Large intestine (tissue), 3 donors: ENCODE results near the gene PSAPL1. TPM values are rescaled to one million over a fixed set of nuclear protein-coding genes. Genes with fewer than 3 reads are reported as not detected.

Experiments
- DNase-seq, 2 donors: peaks; one replicate each; pipeline versions ENCODE4 v3.0.0 to v3.0.0-alpha.2; 2013
- H3K27ac ChIP-seq: one replicate; pipeline ENCODE4 v1.5.1; 2013; ENCODE audit warnings: low read length
- H3K27me3 ChIP-seq: 2 replicates; pipeline ENCODE4 v1.6.1; 2013; ENCODE audit warnings: low read length; ENCODE audit not compliant: control insufficient read depth, insufficient read depth
- H3K36me3 ChIP-seq: 2 replicates; pipeline ENCODE4 v1.6.1; 2013; ENCODE audit warnings: low read length; ENCODE audit not compliant: control insufficient read depth, insufficient read depth
- H3K4me1 ChIP-seq: one replicate; pipeline ENCODE4 v1.6.1; 2013; ENCODE audit warnings: low read length; ENCODE audit not compliant: control insufficient read depth, insufficient read depth
- H3K4me3 ChIP-seq: one replicate; pipeline ENCODE4 v1.5.1; 2013; ENCODE audit warnings: low read length
- H3K9me3 ChIP-seq: one replicate; pipeline ENCODE4 v1.6.1; 2013; ENCODE audit warnings: mild to moderate bottlenecking, low read depth, low read length, moderate library complexity; ENCODE audit not compliant: control insufficient read depth
- WGBS: methylation state at CpG from one replicate; pipeline ENCODE4 v1.1.5; 2013; ENCODE audit warnings: low lambda C conversion rate; ENCODE audit not compliant: insufficient coverage; 5-methylcytosine and 5-hydroxymethylcytosine counted together
- polyA plus RNA-seq: library from polyadenylated mRNA; unstranded; fragments of 120-200 nt; gene quantifications from one replicate; pipeline ENCODE4 v1.2.1, GENCODE V29; 2013

Gene PSAPL1
- polyA plus RNA-seq, 1 donor = 0.49 TPM

DNA sequence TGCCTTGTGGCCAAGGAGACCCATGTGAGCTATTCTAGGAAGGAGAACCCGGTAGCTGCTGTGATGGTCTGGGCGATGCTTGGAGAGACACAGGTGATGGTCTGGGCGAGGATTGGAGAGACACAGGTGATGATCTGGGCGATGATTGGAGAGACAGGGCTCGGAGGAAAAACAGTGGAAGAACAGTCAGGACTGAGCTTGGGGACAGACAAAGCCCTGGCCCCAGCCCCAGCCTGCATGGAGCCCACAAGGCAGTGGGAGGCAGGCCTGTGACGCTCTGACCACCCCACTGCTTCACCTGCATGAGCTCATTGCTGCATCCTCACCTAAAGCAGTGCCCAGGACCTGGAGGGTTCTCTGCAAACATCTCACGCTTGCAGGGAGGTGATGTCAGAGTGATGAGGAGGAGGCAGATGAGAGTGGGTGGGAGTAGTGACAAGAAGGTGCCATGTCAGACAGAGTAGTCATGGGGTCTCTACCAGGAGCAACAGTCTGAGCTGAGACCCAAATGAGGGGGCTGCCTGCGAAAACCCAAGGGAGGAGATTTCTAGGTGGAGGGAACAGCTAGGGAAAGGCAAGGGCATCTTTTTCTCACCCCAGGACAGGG lies 35.9 kb upstream of the PSAPL1 start:
- no CpG with 5 or more reads among the region's 8 CpGs for WGBS

DNA sequence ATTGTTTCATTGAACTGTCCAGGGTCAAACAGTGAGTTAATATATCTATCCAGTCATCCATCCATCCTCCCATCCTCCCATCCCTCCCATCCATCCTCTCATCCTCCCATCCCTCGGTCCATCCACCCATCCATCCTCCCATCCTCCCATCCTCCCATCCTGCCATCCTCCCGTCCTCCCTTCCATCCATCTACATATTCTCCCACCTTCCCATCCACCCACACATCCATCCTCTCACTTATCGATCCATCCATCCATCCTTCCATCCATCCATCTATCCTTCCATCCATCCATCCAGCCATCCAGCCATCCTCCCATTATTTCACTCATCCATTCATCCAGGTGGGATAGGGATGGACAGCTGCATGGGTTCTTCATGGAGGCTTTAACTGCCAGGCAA lies 35.4 kb upstream of the PSAPL1 start:
- peaks cover 4% of the 10 kb centered on the region for H3K9me3 ChIP-seq
- no peaks in the 10 kb centered on the region for H3K4me1 ChIP-seq
- 94% methylated on average over 3 of the region's 3 CpGs for WGBS
- H3K36me3 ChIP-seq = no peaks in the 10 kb centered on the region
- no peak overlapping the region for H3K4me3 ChIP-seq
- no peak overlapping the region for H3K27ac ChIP-seq
- DNase-seq = no peak
- peaks cover 4% of the 10 kb centered on the region for H3K27me3 ChIP-seq

More for the DNA sequence above, 35.9 kb upstream of the PSAPL1 start:
- Histone ChIP-seq H3K27me3 (peaks cover 4% of the 10 kb centered on the region), H3K4me3 (no peak overlapping the region), H3K36me3 (no peaks in the 10 kb centered on the region), H3K27ac (no peak overlapping the region), H3K4me1 (no peaks in the 10 kb centered on the region), H3K9me3 (peaks cover 4% of the 10 kb centered on the region)
- no peak for DNase-seq

DNA sequence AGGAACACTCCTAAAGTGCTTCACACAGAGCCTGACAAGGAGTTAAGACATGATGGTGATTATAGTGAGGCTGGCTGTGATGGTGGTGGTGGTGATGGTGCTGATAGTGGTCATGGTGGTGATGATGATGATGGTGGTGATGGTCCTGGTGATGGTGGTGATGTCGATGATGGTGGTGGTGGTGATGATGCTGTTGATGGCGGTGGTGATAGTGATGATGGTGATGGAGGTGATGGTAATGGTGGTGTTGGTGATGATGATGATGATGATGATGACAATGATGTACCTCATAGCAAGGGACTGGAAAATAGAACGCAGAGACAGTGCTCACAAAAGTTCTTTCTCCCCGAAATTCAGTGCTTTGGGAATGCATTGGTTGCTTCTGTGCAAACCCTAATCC lies 34.3 kb upstream of the PSAPL1 start:
- Histone ChIP-seq H3K4me1 (no peaks in the 10 kb centered on the region), H3K27me3 (peaks cover 4% of the 10 kb centered on the region), H3K9me3 (peaks cover 4% of the 10 kb centered on the region), H3K4me3 (no peak overlapping the region), H3K36me3 (no peaks in the 10 kb centered on the region), H3K27ac (no peak overlapping the region)
- WGBS = 94% methylated on average over 2 of the region's 4 CpGs
- no peak for DNase-seq

DNA sequence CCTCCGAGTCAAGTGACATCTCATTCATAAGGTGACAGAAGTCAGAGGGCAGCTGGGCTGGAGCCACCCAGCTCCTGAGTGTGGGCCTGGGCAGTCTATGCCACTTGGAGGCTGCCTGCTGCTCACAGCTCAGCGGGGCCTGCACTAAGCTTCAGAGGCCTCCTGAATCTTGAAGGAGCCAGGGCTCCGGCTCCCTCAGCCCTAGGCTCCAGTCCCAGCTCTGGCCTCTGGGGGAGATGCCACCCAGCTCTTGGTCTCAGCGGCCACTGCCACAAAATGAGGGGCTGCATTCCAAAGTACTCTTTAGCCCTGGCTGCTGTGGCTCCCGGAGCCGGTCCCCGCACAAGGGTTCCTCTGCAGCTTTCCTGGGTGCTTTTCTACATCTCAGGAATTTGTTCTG lies 32.7 kb upstream of the PSAPL1 start:
- H3K4me1 ChIP-seq = peaks cover 1% of the 10 kb centered on the region
- H3K9me3 ChIP-seq = peaks cover 4% of the 10 kb centered on the region
- no peak overlapping the region for H3K27ac ChIP-seq
- peaks cover 8% of the 10 kb centered on the region for H3K27me3 ChIP-seq
- no peaks in the 10 kb centered on the region for H3K36me3 ChIP-seq
- no CpG with 5 or more reads among the region's 7 CpGs for WGBS
- no peak overlapping the region for H3K4me3 ChIP-seq
- DNase-seq = no peak

DNA sequence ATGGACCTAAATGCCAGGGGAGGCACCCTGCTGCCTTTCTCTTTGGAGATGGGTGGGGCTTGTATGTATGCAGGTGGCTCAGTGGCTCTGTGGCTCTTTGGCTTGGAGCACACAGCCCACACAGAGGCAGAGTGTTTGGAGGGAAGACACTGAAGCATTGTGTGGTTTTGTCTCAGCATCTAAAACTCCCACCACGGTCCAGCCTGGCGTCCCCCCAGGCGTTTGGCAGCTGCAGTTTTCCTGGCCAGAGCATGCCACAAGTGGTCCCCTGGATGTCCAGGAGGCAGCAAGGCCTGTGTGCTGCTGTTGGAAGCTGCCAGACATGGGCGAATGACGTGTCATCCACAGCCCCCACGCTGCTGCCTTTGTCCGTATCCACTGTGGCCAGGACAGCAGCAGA lies 32.2 kb upstream of the PSAPL1 start:
- DNase-seq = no peak
- H3K36me3 ChIP-seq = no peaks in the 10 kb centered on the region
- H3K4me3 ChIP-seq = no peak overlapping the region
- no peak overlapping the region for H3K27ac ChIP-seq
- peaks cover 7% of the 10 kb centered on the region for H3K27me3 ChIP-seq
- peaks cover 4% of the 10 kb centered on the region for H3K9me3 ChIP-seq
- WGBS = no CpG with 5 or more reads among the region's 7 CpGs
- H3K4me1 ChIP-seq = peaks cover 5% of the 10 kb centered on the region

DNA sequence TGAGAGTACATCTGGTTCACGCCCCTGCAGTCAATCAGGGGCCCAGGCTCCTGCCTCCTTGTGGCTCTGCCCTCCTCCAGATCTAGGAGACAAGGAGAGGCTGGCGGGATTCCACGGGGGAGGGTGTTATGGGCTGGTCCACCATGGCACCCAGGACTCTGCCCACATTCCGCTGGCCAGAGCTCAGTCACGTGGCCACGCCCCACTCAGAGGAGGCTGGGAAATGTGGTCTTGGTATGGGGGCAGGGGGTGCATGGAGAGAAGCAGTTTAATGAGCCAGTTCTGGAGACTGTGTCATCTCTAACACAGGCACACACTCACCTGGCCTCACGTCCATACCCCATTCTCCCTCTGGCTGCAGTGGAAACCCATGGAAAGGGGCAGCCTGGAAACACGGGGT lies 31.5 kb upstream of the PSAPL1 start:
- H3K27ac ChIP-seq = no peak overlapping the region
- peaks cover 5% of the 10 kb centered on the region for H3K4me1 ChIP-seq
- no peaks in the 10 kb centered on the region for H3K36me3 ChIP-seq
- H3K9me3 ChIP-seq = peaks cover 4% of the 10 kb centered on the region
- H3K4me3 ChIP-seq = no peak overlapping the region
- DNase-seq = no peak
- WGBS = no CpG with 5 or more reads among the region's 8 CpGs
- H3K27me3 ChIP-seq = peaks cover 8% of the 10 kb centered on the region

DNA sequence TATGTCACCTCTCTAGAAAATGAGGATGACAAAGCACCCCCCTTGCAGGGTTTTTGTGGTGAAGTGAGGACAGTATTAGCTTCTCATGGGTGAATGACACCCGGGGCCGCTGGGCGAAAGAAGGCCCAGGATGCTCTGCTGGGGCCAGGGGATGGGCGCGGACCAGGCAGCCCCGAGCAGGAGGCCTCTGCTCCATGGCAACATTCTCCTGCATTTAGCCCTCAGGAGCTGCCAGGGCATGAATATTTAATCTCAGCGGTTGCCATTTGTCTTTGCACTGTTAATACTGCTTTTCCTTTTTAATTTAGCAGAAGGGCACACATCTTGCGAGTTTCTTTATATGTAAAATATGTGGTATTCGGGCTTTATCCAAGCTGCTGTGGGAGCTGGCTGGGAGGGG lies 30.3 kb upstream of the PSAPL1 start:
- peaks cover 8% of the 10 kb centered on the region for H3K27me3 ChIP-seq
- no peak overlapping the region for H3K4me3 ChIP-seq
- peaks cover 4% of the 10 kb centered on the region for H3K9me3 ChIP-seq
- peaks cover 5% of the 10 kb centered on the region for H3K4me1 ChIP-seq
- no peak for DNase-seq
- 90% methylated on average over 2 of the region's 9 CpGs for WGBS
- no peaks in the 10 kb centered on the region for H3K36me3 ChIP-seq
- no peak overlapping the region for H3K27ac ChIP-seq

DNA sequence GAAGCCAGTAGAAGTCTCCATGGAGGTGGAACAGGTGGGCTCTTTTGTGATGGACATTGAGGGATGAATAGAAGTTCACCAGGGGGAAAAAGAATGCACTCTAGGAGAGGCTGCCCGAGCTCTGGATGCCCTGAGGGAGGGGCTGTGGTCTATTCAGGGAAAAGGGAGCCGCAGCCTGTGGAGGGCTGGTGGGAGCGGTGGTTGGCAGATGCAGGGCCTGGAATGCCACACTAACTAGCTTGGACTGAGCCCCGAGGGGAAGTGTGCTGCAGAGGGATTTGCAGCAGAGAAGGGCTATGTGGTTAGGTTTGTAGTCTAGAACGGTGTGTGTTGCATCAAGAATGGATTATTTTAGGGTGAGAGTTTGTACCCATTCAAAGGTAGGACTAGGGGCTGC lies 29.5 kb upstream of the PSAPL1 start:
- H3K4me1 ChIP-seq = peaks cover 5% of the 10 kb centered on the region
- peaks cover 8% of the 10 kb centered on the region for H3K27me3 ChIP-seq
- no peaks in the 10 kb centered on the region for H3K36me3 ChIP-seq
- peaks cover 4% of the 10 kb centered on the region for H3K9me3 ChIP-seq
- WGBS = no CpG with 5 or more reads among the region's 5 CpGs
- no peak overlapping the region for H3K27ac ChIP-seq
- DNase-seq = no peak
- no peak overlapping the region for H3K4me3 ChIP-seq

DNA sequence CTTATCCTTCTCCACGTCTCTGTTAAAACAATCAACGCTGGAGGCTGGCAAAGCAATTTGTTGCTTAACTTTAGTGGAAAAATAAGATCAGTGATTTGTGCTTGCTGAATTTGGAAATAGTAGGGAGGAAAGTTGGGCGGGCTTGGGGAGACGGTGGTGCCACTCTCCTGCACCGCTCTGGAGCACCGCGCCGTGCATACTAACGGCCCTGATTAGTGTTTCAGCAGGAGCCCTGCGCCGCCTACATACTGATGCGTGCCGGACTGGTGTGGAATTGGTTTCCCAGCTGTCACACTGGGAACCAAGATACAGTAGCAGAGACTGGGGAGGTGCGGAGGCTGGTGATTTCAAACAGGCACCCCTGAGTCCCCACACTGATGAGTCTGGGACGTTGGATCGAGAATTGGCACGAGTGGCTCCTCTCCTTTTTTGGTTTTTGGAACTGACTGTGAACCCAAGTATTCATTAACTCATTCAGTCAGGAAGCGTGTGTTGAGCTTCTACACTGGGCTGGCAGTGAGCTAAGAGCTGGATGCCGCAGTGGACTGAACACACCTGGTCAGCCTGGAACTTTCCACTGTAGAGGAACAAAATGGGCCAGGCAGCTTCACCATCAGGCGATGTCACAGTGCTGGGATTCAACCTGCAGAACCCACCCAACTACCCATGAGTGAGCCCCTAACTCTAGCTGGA lies 29.0 kb upstream of the PSAPL1 start:
- H3K27ac ChIP-seq = no peak overlapping the region
- peaks cover 5% of the 10 kb centered on the region for H3K4me1 ChIP-seq
- no peak overlapping the region for H3K4me3 ChIP-seq
- no peaks in the 10 kb centered on the region for H3K36me3 ChIP-seq
- DNase-seq = no peak
- peaks cover 4% of the 10 kb centered on the region for H3K9me3 ChIP-seq
- no CpG with 5 or more reads among the region's 20 CpGs for WGBS
- peaks cover 8% of the 10 kb centered on the region for H3K27me3 ChIP-seq

DNA sequence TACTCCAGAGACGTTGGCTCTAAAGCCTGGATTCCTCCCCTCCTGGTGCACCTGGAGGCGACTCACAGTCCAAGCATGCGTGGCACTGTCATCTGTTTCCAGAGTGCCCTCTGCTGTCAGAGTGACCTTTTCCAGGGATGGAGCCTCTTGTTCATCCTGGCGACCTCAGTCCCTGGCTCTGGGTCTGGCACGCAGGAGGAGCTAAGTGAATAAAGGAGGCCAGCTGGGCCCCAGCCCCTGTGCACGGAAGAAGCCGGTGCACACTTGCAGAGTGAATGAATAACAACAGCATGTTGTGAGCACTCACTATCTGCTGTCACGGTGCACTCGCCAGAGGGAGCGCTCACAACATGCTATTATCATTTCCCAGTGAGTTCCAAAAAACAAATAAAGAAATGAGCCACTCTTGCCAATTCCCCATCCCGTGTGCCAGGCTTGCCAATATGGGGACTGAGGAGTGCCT lies 27.8 kb upstream of the PSAPL1 start:
- Histone ChIP-seq H3K36me3 (no peaks in the 10 kb centered on the region), H3K9me3 (peaks cover 4% of the 10 kb centered on the region), H3K4me3 (no peak overlapping the region), H3K4me1 (peaks cover 5% of the 10 kb centered on the region), H3K27me3 (peaks cover 8% of the 10 kb centered on the region), H3K27ac (no peak overlapping the region)
- DNase-seq = peak; percentile 38 to 60
- WGBS = no CpG with 5 or more reads among the region's 11 CpGs

DNA sequence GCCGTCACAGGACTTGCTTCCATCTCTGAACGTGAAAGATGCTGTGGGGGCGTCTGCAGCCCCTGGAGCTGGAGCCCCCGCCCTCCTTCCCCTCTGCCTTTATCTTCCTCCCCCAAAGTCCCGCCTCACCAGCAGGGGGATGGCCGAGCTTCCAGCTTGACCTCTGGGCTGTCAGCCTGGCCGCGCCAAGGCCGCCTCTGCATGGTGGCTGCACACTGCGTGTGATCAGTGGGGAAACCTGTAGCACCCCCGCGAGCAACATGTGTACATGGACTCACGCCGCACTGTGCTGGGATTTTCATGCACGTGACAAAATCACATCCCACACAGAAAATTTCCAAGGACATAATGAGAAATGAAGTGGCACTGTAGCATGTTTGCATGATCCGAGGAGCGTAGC lies 26.5 kb upstream of the PSAPL1 start:
- Histone ChIP-seq H3K27ac (no peak overlapping the region), H3K4me1 (peaks cover 5% of the 10 kb centered on the region), H3K9me3 (peaks cover 3% of the 10 kb centered on the region), H3K27me3 (peaks cover 8% of the 10 kb centered on the region), H3K4me3 (no peak overlapping the region), H3K36me3 (no peaks in the 10 kb centered on the region)
- WGBS = no CpG with 5 or more reads among the region's 17 CpGs
- DNase-seq = no peak
